Stimulated activated CD4-positive, alpha-beta T cell treated with anti-CD3 and anti-CD28 coated beads, Interleukin-1b, Interleukin-23, amount 100 ng/mL, for 48 hours (primary cell): ENCODE data around the gene SNX18.
A peak's percentile ranks its signal among the peaks of the same experiment; 100 is the strongest.
"Not testable (repeated sequence)": the region's sequence is repeated elsewhere in the genome, so short reads cannot be mapped to it uniquely, and the experiment has no call there.

Experiments used
- DNase-seq: peaks from one replicate; pipeline ENCODE4 v3.0.0-alpha.2; 2020

The SNX18 gene, protein sequence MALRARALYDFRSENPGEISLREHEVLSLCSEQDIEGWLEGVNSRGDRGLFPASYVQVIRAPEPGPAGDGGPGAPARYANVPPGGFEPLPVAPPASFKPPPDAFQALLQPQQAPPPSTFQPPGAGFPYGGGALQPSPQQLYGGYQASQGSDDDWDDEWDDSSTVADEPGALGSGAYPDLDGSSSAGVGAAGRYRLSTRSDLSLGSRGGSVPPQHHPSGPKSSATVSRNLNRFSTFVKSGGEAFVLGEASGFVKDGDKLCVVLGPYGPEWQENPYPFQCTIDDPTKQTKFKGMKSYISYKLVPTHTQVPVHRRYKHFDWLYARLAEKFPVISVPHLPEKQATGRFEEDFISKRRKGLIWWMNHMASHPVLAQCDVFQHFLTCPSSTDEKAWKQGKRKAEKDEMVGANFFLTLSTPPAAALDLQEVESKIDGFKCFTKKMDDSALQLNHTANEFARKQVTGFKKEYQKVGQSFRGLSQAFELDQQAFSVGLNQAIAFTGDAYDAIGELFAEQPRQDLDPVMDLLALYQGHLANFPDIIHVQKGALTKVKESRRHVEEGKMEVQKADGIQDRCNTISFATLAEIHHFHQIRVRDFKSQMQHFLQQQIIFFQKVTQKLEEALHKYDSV

DNA sequence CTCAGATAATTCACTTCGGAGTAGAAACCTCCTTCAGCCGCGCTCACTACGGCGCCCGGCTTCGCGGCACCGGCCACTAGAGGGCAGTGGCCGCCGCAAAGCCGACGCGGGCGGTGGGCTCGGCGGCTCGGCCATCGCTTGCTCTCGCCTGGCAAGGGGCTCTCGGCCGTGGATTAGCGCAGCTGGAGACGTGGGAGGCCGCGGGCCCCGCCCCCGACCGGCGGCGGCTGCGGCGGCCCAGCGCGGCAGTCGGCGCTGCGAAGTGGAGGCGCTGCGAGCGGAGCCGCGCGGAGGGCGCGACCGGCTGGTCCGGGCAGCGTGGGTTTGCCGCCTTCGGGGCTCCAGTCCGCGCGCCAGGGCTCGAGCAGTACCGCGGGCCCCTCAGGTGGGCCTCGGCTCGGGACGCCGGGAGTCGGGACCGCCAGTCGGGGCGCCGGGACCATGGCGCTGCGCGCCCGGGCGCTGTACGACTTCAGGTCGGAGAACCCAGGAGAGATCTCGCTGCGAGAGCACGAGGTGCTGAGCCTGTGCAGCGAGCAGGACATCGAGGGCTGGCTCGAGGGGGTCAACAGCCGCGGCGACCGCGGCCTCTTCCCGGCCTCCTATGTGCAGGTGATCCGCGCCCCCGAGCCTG, at the start of gene SNX18:
Gene SNX18, plus strand, starts transcription at position 248 of the 634 bp plus-strand sequence. Its CDS starts 194 bp downstream, at position 442.
- peak; percentile 91 for DNase-seq

DNA sequence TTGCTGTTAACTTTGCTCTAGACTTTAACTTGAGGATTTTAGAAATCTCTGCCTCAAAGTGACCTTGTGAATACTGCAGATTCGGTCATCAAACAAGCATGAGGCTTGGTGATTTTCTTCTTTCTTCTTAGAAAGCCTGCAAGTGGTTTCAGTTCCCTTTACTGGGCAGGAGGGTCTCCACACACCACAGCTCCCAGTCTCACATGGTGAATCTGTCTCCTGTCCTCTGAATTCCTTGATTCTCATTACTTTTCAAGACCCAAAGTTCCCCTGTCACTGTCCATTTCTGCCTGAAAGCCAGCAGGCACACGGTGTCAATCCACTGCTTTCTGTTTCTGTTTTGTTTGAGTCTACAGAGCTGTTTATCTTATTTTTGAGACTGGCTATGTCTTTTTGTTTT, 47.9 kb upstream of the SNX18 start:
- no peak for DNase-seq

GRCh38 chr5:54470128-54470527, 47.4 kb upstream of the SNX18 start:
- DNase-seq: no peak

- DNase-seq: no peak
Measured at GRCh38 chr5:54470677-54471076, 46.9 kb upstream of the SNX18 start.

DNA sequence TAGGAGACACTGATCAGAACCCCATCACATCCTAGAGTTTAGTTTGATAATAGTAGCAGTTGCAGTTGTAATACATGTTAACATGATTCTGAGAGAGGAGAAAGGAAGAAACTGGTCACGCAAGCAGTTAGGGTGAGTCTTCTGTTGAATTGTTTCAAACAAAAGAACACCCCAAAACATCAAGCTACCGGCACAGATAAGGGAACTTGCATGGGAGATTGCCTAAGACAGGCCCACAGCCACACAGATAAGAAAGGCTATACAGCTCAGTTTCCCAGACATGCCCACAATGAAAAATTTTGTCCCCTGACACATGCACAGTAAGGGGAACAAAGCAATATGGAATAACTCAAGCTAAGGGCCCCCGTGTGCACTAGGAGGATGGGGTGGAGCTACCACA, 46.2 kb upstream of the SNX18 start:
- DNase-seq: no peak

- no peak for DNase-seq
Measured at GRCh38 chr5:54476682-54477081, 40.9 kb upstream of the SNX18 start.

GRCh38 chr5:54477941-54478478, 39.5 kb upstream of the SNX18 start:
- no peak for DNase-seq

- no peak for DNase-seq
Measured at GRCh38 chr5:54480296-54480695, 37.3 kb upstream of the SNX18 start.

- no peak for DNase-seq
Measured at GRCh38 chr5:54484219-54484894, 33.2 kb upstream of the SNX18 start.

- DNase-seq: not testable (repeated sequence)
Measured at GRCh38 chr5:54485659-54486058, 31.9 kb upstream of the SNX18 start.

GRCh38 chr5:54489648-54489979, 27.9 kb upstream of the SNX18 start:
- DNase-seq: not testable (repeated sequence)

DNA sequence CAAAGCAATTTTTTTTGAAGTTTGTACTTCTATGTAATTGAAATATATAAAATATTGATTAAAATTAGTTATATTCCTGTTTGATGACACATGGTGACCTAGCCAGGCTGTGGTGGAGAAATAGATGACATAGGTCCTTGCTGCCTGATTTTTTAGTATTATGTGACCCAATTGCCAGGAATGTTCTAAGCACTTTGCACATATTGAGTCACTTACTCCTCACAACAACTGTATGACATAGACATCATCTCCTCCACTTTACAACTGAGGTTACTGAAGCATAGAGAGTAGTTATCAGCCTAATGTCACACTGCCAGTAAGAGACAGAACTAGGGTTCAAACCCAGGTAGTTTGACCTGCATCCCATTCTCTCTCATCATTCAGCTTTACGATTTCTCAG, 26.2 kb upstream of the SNX18 start:
- DNase-seq: no peak

- DNase-seq: no peak
Measured at GRCh38 chr5:54492178-54492577, 25.4 kb upstream of the SNX18 start.

- no peak for DNase-seq
Measured at GRCh38 chr5:54495027-54495426, 22.5 kb upstream of the SNX18 start.

DNA sequence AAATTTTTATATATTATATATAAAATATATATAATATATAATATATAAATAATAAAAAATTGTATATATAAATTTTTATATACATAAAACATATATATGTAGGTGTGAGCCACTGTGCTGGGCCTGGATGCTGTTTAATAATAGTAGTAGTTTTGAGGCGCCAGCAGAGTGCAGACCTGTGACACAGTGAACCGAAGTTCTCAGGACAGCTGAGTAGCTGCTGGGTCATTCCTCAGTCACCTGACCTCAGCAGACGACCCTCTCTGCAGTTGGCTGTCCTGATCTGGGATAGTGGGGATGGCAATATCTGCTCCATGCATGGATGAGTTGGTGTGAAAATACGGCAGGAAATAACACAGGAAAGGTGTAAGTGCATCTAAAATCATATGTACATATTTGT, 3.3 kb upstream of the SNX18 start:
- no peak for DNase-seq

- DNase-seq: no peak
Measured at GRCh38 chr5:54514841-54515432, 2.6 kb upstream of the SNX18 start.

DNA sequence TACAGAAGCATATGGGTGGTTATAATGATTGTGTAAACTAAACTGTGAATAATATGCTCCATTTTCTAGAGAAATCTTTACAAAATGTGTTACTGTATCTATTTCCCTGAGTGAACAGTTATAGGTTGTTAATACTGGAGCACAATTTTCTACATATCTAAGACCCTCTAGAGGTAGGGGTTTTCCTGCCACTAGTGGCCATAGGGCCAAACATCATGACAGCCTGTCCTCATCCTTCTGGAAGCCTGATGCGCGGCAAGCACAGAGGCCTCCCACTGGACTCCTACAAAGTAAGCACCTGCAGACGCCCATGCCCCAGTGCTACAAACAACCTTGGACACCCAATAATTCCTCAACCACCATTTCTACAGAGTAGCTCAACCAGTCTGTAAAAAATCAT, 1.9 kb upstream of the SNX18 start:
- DNase-seq: no peak

DNA sequence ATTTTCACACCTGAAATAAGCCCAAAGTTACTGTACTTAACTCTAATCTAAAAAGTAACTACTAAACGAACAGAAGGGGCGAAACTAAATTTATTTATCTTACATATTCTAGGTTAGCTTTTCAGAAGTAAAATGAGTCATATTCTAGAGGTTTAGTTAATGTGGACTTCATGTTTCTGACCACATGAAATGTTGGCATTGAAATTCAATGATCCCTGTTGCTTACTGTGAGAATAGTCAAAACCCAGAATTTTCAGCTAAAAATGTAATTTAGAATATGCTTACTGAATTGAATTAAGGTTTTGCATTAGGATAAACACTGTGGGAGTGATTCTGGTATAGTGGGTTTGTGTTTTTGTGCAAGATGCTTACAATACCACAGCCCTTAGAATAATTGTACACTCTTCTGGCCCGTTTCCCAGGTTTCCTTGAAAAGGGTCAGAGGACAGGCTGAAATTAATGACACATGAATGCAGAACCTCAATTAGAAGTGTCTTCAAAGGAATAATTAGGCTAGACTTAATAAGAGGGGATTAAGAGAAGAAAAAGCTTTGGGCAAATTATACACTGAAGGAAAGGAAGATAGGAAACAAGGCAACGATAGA, 1.4 kb upstream of the SNX18 start:
- no peak for DNase-seq

DNA sequence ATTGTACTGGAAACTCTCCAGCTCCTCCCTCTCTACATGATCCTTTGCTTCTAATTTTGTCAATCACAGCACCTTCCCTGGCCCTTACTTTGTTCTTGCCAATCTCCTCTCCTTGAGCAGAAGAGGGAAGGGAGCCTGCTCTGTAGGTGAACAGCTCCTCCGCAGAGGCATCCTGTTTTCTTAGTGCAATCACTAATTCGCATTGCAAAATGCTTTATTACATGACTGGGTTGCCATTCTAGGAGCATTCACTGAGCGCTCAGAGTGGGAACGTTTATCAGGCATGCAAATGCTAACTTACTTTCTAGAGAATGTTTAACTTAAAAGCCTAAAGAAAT, 416 bp upstream of the SNX18 start:
- no peak for DNase-seq

DNA sequence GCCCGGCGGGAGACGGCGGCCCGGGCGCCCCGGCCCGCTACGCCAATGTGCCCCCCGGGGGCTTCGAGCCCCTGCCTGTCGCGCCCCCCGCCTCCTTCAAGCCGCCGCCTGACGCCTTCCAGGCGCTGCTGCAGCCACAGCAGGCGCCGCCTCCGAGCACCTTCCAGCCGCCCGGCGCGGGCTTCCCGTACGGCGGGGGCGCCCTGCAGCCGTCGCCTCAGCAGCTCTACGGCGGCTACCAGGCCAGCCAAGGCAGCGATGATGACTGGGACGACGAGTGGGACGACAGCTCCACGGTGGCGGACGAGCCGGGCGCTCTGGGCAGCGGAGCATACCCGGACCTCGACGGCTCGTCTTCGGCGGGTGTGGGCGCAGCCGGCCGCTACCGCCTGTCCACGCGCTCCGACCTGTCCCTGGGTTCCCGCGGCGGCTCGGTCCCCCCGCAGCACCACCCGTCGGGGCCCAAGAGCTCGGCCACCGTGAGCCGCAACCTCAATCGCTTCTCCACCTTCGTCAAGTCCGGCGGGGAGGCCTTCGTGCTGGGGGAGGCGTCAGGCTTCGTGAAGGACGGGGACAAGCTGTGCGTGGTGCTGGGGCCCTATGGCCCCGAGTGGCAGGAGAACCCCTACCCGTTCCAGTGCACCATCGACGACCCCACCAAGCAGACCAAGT, 723 bp downstream of the SNX18 start:
- DNase-seq: peak; percentile 57

- DNase-seq: no peak
Measured at GRCh38 chr5:54518818-54519508, 1.4 kb downstream of the SNX18 start.
